GM23248 (cell line): ENCODE measurements around the gene MANF.

ENCODE experiments used
- EZH2 ChIP-seq: fragments of 200-600 bp; sonication (generic); IDR thresholded peaks from 2 replicates; pipeline ENCODE4 v1.6.1; 2018; ENCODE audit warnings: antibody characterized with exemption, mild to moderate bottlenecking; ENCODE audit not compliant: insufficient read depth, poor library complexity, severe bottlenecking
- EZH2phosphoT487 ChIP-seq: fragments of 200-600 bp; sonication (generic); IDR thresholded peaks from 2 replicates; pipeline ENCODE4 v1.6.1; 2018; ENCODE audit warnings: antibody characterized with exemption, moderate library complexity, mild to moderate bottlenecking, low read depth; ENCODE audit not compliant: insufficient read depth

GRCh38 chr3:51355891-51356578, 29.1 kb upstream of the MANF start:
- TF ChIP-seq EZH2phosphoT487 (no peak), EZH2 (no peak)
